ENCODE results near the gene TTBK1.

DNA sequence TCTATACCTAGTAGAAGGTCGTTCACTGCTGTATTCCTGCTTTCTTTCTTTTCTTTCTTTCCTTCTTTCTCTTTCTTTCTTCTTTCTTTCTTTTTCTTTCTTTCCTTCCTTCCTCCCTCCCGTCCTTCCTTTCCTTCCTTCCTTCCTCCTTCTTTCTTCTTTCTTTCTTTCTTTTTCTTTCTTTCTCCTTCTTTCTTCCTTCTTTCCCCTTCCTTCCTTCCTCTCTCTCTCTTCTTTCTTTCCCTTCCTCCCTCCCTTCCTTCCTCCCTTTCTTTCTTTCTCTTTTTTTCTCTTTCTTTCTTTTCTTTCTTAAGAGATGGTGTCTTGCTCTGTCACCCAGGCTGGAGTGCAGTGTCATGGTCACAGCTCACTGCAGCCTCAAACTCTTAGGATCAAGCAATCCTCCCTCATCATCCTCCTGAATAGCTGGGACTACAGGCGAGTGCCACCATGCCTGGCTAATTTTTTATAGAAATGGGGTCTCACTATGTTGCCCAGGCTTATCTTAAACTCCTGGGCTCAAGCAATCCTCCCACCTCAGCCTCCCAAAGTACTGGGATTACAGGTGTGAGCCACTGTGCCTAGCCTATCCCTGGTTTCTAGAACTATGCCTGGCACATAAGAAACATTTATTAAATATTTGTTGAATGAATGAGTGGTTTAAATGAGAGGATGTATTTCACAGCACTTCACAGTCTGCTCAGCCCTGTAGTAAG is 11.4 kb upstream of the TTBK1 start:
- TF ChIP-seq CTCF (IDR thresholded peaks at IDR 0.05; ENCODE audit: poor library complexity, severe bottlenecking): no peak
- no peak for TF ChIP-seq POLR2AphosphoS5 (IDR thresholded peaks at IDR 0.05)
- TF ChIP-seq RAD21 (conservative IDR thresholded peaks at IDR 0.05): no peak
- no peak for TF ChIP-seq EZH2 (IDR thresholded peaks at IDR 0.05; ENCODE audit: borderline replicate concordance, insufficient read depth, low read length, poor library complexity, severe bottlenecking)
- TF ChIP-seq REST (IDR thresholded peaks at IDR 0.05; ENCODE audit: borderline replicate concordance): no peak
- no peak for TF ChIP-seq EP300 (conservative IDR thresholded peaks at IDR 0.05; ENCODE audit: poor library complexity, severe bottlenecking)

Measured in neural cell (in vitro differentiated cells).